Osteoblast (primary cell): ENCODE results near the gene IKZF2. TPM values are rescaled to one million over a fixed set of nuclear protein-coding genes. Genes with fewer than 3 reads are reported as not detected.

Source experiments
- DNase-seq: peaks from one replicate; pipeline ENCODE4 v3.0.0; 2011; ENCODE audit warnings: low spot score, mixed read lengths; ENCODE audit not compliant: insufficient read length; ENCODE audit errors: missing footprints
- H2AFZ ChIP-seq: 2 replicates; pipeline ENCODE4 v1.6.0; 2011; ENCODE audit warnings: mild to moderate bottlenecking, low read length
- H3K27ac ChIP-seq: 2 replicates; pipeline ENCODE4 v1.5.1; 2011; ENCODE audit warnings: mild to moderate bottlenecking, low read depth, low read length, moderate library complexity
- H3K27me3 ChIP-seq: 2 replicates; pipeline ENCODE4 v1.6.0; 2012; ENCODE audit warnings: mild to moderate bottlenecking, control low read depth, inconsistent platforms, low read length, moderate library complexity; ENCODE audit not compliant: insufficient read depth
- H3K36me3 ChIP-seq: 2 replicates; pipeline ENCODE4 v1.5.1; 2011; ENCODE audit warnings: mild to moderate bottlenecking, low read length, control low read depth, moderate library complexity; ENCODE audit not compliant: insufficient read depth
- H3K4me1 ChIP-seq: 2 replicates; pipeline ENCODE4 v1.5.1; 2011; ENCODE audit warnings: mild to moderate bottlenecking, low read length, control low read depth, moderate library complexity; ENCODE audit not compliant: insufficient read depth
- H3K4me2 ChIP-seq: 2 replicates; pipeline ENCODE4 v1.6.0; 2011; ENCODE audit warnings: mild to moderate bottlenecking, low read length; ENCODE audit not compliant: insufficient read depth
- H3K4me3 ChIP-seq: fragments of 200-600 bp; sonication (generic); 3 replicates; pipeline ENCODE4 v1.5.1; 2012; ENCODE audit warnings: mild to moderate bottlenecking, low read length, inconsistent platforms; ENCODE audit not compliant: insufficient read depth
- H3K79me2 ChIP-seq: 2 replicates; pipeline ENCODE4 v1.6.0; 2012; ENCODE audit warnings: mild to moderate bottlenecking, low read length, control low read depth, inconsistent platforms; ENCODE audit not compliant: insufficient read depth
- H3K9me3 ChIP-seq: 2 replicates; pipeline ENCODE4 v1.5.1; 2011; ENCODE audit warnings: low read depth, low read length, control low read depth
- H4K20me1 ChIP-seq: 2 replicates; pipeline ENCODE4 v1.6.0; 2012; ENCODE audit warnings: mild to moderate bottlenecking, low read length, control low read depth; ENCODE audit not compliant: insufficient read depth
- total RNA-seq: library from RNA; depleted of rRNA; stranded (reverse); fragments of >200 nt; gene quantifications from 2 replicates; pipeline ENCODE4 v1.2.3, GENCODE V29; 2012
- TF ChIP-seq, protein P1 (sequence below): IDR thresholded peaks from 2 replicates; pipeline ENCODE4 v1.5.1; 2011; ENCODE audit warnings: mild to moderate bottlenecking, low read depth, low read length, moderate library complexity; ENCODE audit errors: extremely low read depth

Gene IKZF2
- total RNA-seq, 1 donor: 11.9 TPM

DNA sequence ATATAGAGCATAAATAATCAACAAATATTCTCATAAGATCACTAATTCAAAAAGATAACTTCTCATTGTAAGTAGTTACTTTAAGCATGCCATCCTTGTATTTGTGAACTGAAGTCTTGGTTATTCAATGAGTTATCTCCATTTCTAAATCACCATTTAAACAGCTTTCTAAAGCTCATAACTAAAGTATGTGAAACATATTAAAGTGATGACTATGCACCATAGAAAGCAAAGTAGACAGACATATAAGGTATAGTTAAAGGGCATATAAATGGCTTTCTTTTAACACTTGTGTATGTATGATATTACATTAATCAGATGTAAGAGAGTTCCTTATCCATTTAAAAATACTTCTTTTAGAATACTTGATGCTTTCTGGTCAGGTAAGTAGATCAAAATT, 83.5 kb downstream of the IKZF2 start:
- DNase-seq: no peak
- no peaks in the 10 kb centered on the region for H3K79me2 ChIP-seq
- peaks cover 24% of the 10 kb centered on the region for H3K4me1 ChIP-seq
- H3K27ac ChIP-seq: no peak overlapping the region
- no peaks in the 10 kb centered on the region for H3K27me3 ChIP-seq
- H3K4me2 ChIP-seq: no peak overlapping the region
- no peaks in the 10 kb centered on the region for H4K20me1 ChIP-seq
- H2AFZ ChIP-seq: no peak overlapping the region
- no peak overlapping the region for H3K4me3 ChIP-seq
- TF ChIP-seq, protein P1, sequence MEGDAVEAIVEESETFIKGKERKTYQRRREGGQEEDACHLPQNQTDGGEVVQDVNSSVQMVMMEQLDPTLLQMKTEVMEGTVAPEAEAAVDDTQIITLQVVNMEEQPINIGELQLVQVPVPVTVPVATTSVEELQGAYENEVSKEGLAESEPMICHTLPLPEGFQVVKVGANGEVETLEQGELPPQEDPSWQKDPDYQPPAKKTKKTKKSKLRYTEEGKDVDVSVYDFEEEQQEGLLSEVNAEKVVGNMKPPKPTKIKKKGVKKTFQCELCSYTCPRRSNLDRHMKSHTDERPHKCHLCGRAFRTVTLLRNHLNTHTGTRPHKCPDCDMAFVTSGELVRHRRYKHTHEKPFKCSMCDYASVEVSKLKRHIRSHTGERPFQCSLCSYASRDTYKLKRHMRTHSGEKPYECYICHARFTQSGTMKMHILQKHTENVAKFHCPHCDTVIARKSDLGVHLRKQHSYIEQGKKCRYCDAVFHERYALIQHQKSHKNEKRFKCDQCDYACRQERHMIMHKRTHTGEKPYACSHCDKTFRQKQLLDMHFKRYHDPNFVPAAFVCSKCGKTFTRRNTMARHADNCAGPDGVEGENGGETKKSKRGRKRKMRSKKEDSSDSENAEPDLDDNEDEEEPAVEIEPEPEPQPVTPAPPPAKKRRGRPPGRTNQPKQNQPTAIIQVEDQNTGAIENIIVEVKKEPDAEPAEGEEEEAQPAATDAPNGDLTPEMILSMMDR: no peak
- no peaks in the 10 kb centered on the region for H3K9me3 ChIP-seq
- H3K36me3 ChIP-seq: no peaks in the 10 kb centered on the region

DNA sequence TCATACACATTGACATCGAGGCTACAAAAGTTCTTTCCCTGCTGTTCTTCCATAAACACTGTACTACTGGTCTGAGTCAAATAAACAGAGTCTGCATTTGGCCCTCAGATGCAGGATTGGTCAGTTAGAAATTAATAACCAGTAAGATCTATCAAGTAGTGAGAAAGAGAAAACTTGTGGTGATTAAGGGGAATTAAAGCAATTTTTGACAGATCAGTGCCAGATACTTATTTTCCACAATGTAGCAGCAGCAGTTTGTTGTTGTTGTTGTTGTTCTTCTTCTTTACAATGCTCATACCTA, 85.0 kb downstream of the IKZF2 start:
- DNase-seq: no peak
- no peaks in the 10 kb centered on the region for H3K9me3 ChIP-seq
- TF ChIP-seq, protein P1: no peak
- peak overlapping the region; percentile 74 for H3K4me2 ChIP-seq
- no peaks in the 10 kb centered on the region for H3K79me2 ChIP-seq
- H3K4me3 ChIP-seq: peak overlapping the region; percentile 48
- no peaks in the 10 kb centered on the region for H3K36me3 ChIP-seq
- no peaks in the 10 kb centered on the region for H4K20me1 ChIP-seq
- H3K27ac ChIP-seq: no peak overlapping the region
- H3K4me1 ChIP-seq: peaks cover 24% of the 10 kb centered on the region
- peak overlapping the region; percentile 72 for H2AFZ ChIP-seq
- no peaks in the 10 kb centered on the region for H3K27me3 ChIP-seq

DNA sequence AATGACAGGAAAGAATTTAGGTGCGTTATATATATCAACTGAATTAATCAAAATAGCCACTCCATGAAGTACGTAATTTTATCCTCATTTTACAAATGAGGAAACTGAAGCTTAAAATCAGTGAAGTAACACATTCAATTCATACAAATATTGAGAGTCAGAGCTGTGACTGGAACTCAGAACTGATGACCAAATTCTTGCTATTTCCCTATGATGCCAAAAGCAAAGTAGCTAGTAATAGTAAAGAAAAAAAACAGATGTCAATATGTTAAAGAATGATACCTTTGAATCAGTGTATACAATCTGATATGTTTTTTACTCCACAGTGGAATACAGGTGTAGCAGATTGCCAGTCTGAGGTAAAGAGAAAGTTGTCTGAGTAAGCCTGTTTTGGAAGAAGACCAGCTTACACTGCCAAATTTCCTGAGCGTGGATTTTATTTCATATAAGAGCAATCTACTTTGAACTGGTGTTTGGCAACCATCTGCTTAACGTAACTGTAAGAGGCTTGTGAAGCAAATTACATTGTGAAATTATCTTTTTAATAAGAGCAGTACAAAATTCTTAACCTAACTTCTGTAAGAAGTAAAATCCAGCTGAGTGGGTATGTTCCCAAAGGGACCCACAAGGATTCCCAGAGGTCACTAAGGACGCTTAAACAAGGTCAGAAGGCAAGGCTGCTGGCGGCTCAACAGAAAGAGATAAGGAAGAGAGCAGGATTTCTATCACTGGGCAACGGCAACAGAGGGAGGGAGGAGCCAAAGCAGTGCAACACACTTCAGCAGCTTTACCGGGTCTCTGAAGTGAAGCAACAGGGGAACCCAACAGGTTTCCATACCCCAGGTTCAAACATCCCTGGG, 85.6 kb downstream of the IKZF2 start:
- Histone ChIP-seq H3K4me2 (peak overlapping the region; percentile 74), H4K20me1 (no peaks in the 10 kb centered on the region), H3K4me3 (peak overlapping the region; percentile 48), H3K36me3 (no peaks in the 10 kb centered on the region), H3K9me3 (no peaks in the 10 kb centered on the region), H3K4me1 (peaks cover 24% of the 10 kb centered on the region), H3K79me2 (no peaks in the 10 kb centered on the region), H3K27me3 (no peaks in the 10 kb centered on the region), H3K27ac (no peak overlapping the region), H2AFZ (peak overlapping the region; percentile 72)
- no peak for DNase-seq
- TF ChIP-seq, protein P1: no peak

DNA sequence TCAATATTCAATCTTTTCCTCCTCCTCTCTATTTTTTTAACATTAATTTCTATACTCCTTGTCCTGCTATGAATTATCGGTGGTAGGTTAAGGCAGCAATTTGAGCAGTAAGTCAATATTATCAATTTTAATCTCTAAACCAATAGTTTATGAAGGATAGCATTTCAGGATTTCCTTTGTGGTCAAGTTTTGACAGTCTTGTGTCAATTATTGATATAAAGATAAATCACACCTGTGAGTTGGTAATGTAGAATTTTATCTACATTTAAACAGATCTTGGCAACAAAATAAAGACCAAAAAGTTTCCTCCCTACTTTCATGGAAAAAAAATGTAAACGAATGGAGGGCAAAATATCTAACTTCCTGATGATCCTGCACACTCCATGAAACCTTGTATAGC, 87.3 kb downstream of the IKZF2 start:
- H3K4me1 ChIP-seq: peaks cover 18% of the 10 kb centered on the region
- no peak overlapping the region for H2AFZ ChIP-seq
- H4K20me1 ChIP-seq: no peaks in the 10 kb centered on the region
- DNase-seq: no peak
- no peak overlapping the region for H3K4me3 ChIP-seq
- no peaks in the 10 kb centered on the region for H3K79me2 ChIP-seq
- H3K9me3 ChIP-seq: no peaks in the 10 kb centered on the region
- TF ChIP-seq, protein P1: no peak
- no peaks in the 10 kb centered on the region for H3K27me3 ChIP-seq
- H3K27ac ChIP-seq: no peak overlapping the region
- no peak overlapping the region for H3K4me2 ChIP-seq
- no peaks in the 10 kb centered on the region for H3K36me3 ChIP-seq
